GM18873 (cell line): ENCODE results near the gene DDX3Y.

ENCODE experiments used
- ATAC-seq: cut with Tn5 transposase; IDR thresholded peaks from one replicate; pipeline ENCODE4 v1.9.1; 2021; ENCODE audit warnings: mild to moderate bottlenecking, moderate library complexity, moderate number of reproducible peaks; ENCODE audit not compliant: unreplicated experiment, low FRiP score

Gene DDX3Y

GRCh38 chrY:12904618-12905516 lies at the start of gene DDX3Y:
Gene DDX3Y (plus strand): TSS chrY:12904868. CDS start chrY:12904937, 69 bp downstream.
- ATAC-seq, result no peak

- no peak for ATAC-seq
These were observed 48.8 kb upstream of the DDX3Y start for GRCh38 chrY:12855791-12856275.

GRCh38 chrY:12867960-12868359 lies 36.7 kb upstream of the DDX3Y start:
- no peak for ATAC-seq

GRCh38 chrY:12896973-12897372 lies 7.7 kb upstream of the DDX3Y start:
- ATAC-seq, result no peak

GRCh38 chrY:12898604-12899003 lies 6.1 kb upstream of the DDX3Y start:
- ATAC-seq, result no peak

DNA sequence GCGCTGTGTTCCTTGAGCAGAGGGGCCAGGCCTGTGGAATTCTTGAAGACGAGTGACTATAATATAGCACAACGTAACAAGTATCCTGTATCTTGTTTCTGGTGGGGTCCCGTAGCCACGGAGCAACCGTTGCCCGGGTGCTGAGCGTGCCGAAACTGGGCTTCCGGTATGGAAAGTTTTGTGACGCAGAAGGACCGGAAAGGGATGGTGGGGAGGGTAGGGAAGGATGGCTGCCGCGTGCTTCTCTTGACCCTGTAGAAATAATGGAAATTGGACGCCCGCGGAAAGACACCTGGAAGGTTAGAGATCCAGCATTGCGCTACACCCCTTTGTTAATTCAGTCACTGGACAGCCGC lies 827 bp downstream of the DDX3Y start:
- ATAC-seq, result no peak

DNA sequence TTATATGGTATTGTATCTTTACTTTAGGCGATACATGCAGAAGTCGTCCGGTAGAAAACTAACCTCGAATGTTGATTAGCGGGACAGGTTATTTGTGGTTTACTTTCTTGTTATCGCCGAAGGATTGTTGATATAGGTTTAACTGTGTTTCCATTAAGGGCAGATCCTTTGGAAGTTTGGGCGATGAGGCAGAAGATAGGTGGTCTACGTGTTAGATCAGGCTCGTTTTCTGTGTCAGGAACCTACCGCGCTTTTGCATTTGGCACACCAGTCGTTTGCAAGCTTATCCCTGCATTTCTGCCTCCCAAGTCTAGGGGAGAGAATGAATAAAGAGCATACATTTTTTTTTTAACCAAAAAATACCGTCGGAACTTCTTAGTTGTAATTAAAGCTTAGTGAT lies 1.2 kb downstream of the DDX3Y start:
- no peak for ATAC-seq

DNA sequence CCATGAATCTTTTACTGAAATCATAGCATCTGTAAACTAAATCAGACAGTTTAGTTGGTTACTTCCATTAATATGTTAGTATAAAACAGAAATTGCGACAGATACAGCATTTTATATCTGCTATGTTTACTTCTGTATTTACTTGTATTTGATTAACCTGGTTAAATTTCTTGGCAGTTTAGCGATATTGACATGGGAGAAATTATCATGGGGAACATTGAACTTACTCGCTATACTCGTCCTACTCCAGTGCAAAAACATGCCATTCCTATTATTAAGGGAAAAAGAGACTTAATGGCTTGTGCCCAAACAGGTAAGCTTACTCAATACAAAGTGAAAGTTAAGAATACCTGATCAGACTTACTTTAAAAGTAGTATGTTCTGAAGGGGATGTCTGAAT lies 8.9 kb downstream of the DDX3Y start:
- no peak for ATAC-seq

- ATAC-seq, result no peak
These were observed 23.4 kb downstream of the DDX3Y start for GRCh38 chrY:12928043-12928442.

GRCh38 chrY:12941725-12942687 lies 37.3 kb downstream of the DDX3Y start:
- no peak for ATAC-seq
